ENCODE data around the gene EXD3.

EXD3 gene

DNA sequence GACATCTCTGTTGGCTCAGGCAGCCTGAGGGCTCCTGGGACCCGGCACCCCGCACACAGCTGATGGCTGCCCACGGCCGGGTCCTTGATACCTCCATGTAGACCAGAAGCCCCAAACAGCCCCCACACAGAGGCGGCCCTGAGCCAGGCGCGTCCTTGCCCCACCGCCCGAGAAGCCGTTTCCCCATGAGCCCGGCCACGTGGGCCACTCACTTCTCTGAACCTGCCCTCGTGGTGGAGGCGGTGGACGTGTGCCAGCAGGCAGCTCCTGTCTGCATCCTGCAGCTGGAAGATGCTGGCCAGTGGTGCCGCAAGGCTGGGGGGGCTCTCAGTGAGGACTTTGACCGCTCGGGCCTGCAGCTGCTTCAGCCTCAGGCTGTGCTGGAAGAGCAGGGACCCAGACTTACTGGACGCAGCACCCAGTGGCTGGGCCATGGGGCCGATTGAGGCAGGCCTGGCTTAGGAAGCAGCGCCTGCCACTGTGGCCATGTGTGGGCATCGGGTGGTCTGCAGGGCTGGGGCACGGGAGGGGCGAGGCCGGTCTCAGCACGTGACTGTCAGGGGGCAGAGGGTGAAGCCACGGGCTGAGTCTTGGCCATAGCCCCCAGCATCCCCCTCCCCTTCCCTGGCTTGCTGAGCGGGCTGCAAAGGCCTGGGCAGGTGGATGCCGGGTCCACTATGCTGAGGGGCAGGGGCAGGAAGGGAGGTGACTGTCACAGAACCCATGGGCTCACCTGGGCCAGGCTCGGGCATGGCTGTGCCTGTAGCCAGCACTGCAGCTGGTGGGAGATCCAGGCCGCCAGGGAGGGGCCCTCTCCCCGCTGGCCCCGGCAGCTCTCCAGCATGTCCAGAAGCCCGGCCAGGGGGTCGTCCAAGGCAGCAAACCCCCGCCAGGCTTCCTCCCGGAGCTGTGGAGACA, 50.0 kb downstream of the EXD3 start:
- DNase-seq, result no peak
- in situ Hi-C loops (cut with MboI; ENCODE audit: low pct_unique_long_range_greater_than_20kb, low sequenced_read_pairs), result no loop called here

DNA sequence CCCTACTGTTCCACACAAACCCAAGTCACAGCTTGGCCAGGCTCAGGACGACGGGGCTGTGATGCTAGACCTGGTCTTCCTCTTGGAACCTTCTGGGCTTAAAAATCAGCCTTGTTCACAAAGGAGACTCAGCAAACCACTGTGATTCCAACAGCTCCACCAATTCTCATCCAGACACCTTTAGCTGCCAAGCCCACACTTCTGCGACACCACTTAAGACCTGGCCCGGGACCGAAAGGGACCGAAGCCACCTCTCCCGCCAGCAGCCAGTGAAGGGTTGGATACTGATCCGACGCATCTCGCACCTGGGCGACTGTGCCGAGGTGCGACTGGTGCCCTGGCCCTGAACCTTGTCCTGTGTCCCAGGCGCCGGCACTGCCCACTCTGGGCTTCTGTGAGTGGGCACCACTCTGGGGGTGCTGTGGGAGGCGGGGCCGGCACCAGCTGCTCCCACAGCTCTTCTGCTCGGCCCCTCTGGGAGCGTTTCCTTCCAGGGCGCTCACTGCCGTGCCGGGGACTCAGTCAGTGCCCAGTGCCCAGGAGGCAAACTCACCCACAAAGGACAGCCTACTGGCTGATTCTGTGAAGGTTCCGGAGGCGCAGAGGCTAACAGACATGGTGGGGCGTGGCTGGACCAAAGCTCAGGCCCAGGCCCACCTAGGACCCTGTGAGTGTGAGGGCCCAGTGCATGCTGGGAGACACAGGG, 50.9 kb downstream of the EXD3 start:
- no peak for DNase-seq

DNA sequence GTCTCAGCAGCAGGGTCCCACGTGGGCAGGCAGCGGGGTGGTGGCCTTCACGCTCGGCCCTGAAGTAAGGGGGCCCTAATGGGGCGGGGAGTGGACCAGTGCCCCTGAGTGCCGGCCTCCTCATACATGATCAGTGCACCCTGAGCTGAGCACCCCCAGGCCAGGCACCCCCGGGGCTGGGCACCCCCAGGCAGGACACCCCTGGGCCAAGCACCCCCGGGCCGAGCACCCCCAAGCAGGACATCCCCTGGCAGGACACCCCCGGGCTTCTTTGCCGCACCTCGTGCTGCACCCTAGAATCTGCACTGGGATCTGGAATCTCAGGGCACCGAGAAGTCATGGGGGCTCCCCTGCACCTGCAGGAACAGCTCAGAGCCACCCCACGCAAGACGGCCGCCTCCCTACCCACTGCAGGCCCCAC, 51.4 kb downstream of the EXD3 start:
- in situ Hi-C loops (cut with MboI; ENCODE audit: low pct_unique_long_range_greater_than_20kb, low sequenced_read_pairs), result no loop called here
- no peak for DNase-seq

More for the DNA sequence above, 50.9 kb downstream of the EXD3 start:
- in situ Hi-C loops (cut with MboI; ENCODE audit: low pct_unique_long_range_greater_than_20kb, low sequenced_read_pairs), result no loop called here

- DNase-seq, result no peak
- in situ Hi-C loops (cut with MboI; ENCODE audit: low pct_unique_long_range_greater_than_20kb, low sequenced_read_pairs), result no loop called here
These were observed 52.0 kb downstream of the EXD3 start for GRCh38 chr9:137370865-137371520.

DNA sequence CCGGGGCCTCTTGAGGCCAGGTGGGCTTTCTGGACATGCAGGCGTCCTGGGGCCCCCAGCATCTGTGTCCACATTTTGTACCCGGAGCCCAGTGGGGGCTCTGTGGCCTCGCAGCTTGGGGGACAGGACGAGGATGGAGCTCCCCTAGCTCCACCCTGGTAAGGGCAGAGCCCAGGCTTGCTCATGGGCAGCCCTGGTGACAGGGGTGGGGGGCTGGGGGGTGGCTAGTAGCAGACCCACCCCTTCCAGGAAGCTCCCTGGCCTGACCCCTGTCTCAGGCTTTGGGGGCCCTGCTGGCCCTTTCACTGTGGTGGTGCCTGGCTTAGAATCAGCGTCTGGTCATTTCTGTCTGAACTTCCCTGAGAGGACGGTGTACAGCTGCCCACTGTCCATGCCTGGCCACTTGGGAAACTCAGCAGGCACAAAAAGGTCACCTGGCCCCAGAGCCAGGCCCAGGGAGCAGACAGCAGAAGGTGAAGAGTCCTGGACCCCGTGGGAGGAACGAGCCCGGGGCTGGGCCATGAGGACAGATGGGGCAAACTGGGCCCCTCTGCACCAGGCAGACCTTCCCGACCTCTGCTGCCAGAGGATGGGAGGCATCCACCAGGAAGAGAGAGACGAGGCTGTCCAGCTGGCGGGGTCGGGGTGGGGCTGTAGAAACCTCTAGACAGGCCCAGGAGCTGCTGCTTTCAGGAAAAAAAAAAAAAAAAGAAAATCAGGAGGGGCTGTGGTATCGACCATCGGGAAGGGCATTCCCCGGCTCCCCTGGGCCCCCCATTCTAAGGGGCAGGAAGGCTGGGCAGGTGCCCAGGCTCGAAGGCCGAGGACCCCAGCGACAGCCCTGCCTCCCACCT, 52.8 kb downstream of the EXD3 start:
- in situ Hi-C loops (cut with MboI; ENCODE audit: low pct_unique_long_range_greater_than_20kb, low sequenced_read_pairs), result no loop called here

DNA sequence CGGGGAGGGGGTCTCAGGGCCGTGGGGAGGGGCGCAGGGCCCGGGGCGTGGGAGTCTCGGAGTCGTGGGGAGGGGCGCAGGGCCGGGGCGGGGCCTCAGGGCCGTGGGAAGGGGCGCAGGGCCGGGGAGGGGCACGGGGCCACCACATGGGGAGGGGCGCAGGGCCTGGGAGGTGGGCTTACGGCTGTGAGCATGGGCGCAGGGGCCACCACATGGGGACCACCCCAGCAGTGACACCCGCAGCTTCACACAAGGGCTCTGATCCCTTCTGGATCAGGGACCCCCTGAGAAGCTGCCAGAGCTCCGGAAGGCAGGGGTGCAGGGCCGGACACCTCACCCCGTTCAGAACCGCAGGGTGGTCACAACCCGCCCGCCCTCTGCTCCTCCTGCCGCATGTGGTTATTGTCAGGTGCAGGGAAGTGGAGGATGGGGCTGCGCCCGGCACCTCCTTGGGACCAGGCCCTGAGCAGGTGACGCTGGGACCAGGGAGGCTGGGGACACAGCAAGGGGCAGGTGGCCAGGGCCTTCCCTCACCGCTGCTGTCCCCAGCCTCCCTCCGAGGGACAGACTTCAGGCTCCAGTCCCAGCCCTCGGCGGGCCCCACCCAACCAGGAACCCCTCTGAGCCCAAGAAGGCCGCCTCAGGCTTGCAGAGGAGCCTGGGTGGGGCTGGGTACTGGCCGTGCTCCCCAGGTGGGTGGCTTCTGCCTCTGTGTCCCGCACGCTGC, 53.7 kb downstream of the EXD3 start:
- in situ Hi-C loops (cut with MboI; ENCODE audit: low pct_unique_long_range_greater_than_20kb, low sequenced_read_pairs), result no loop called here
- DNase-seq, result no peak

More for the DNA sequence above, 52.8 kb downstream of the EXD3 start:
- no peak for DNase-seq

GRCh38 chr9:137368431-137369035, 54.4 kb downstream of the EXD3 start:
- no peak for DNase-seq
- in situ Hi-C loops (cut with MboI; ENCODE audit: low pct_unique_long_range_greater_than_20kb, low sequenced_read_pairs), result no loop called here

- in situ Hi-C loops (cut with MboI; ENCODE audit: low pct_unique_long_range_greater_than_20kb, low sequenced_read_pairs), result no loop called here
- DNase-seq, result no peak
These were observed 55.2 kb downstream of the EXD3 start for GRCh38 chr9:137367506-137368430.

GRCh38 chr9:137366891-137367381, 56.0 kb downstream of the EXD3 start:
- in situ Hi-C loops (cut with MboI; ENCODE audit: low pct_unique_long_range_greater_than_20kb, low sequenced_read_pairs), result no loop called here
- no peak for DNase-seq

GRCh38 chr9:137366445-137366810, 56.5 kb downstream of the EXD3 start:
- DNase-seq, result no peak
- in situ Hi-C loops (cut with MboI; ENCODE audit: low pct_unique_long_range_greater_than_20kb, low sequenced_read_pairs), result no loop called here

DNA sequence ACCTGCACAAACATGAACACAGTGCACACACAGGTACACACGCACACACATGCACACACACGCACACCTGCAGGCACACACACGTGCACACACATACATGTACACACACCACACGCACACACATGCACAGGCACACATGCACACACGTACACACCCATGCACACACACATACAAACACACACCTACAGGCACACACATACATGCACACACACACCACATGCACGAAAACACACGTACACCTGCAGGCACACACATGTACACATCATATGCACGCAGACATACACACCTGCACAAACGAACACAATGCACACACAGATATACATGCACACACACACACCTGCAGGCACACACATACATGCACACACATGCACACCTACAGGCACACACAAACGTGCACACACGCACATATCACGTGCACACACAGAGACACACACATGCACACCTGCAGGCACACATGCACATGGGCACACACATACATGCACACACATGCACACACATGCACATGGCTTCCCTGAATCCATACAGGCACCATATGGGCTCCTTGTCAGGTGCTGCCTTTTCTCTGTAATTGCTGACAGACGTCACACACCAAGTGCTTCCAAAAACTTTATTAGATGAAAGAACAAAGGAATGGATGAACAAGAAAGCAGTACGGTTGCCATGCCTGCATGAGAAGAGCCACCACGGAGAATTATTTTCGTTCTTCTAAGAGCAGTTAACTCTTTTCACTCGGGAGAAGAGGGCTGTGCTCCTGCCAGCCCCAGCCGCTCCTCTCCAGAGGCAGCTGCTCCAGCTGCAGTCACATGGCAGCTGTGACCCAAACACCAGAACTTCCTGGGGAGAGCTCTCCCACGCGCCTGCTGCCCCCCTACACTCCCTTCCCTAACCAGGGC, 57.2 kb downstream of the EXD3 start:
- in situ Hi-C loops (cut with MboI; ENCODE audit: low pct_unique_long_range_greater_than_20kb, low sequenced_read_pairs), result no loop called here
- DNase-seq, result no peak

DNA sequence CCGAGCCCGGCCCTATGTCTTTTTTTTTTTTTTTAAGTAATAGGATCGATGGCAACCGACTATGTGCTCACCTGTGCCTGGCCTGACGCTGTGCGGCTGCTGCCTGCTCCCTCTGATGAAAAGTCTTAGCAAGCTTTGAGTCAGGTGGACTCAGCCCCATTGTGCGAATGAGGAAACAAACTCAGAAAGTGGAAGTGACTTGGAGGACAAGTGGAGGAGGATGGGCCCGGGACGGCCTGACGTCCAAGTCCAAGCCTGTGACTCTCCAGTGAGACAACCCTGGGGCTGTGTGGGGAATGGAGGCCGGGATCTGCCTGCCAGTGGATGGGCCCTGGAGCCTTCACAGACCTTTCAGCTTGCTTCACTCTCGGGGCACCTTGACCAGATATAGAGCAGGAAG, 57.9 kb downstream of the EXD3 start:
- in situ Hi-C loops (cut with MboI; ENCODE audit: low pct_unique_long_range_greater_than_20kb, low sequenced_read_pairs), result no loop called here
- peak; percentile 47 for DNase-seq

- DNase-seq, result no peak
- in situ Hi-C loops (cut with MboI; ENCODE audit: low pct_unique_long_range_greater_than_20kb, low sequenced_read_pairs), result no loop called here
These were observed 63.1 kb downstream of the EXD3 start for GRCh38 chr9:137359850-137360249.

DNA sequence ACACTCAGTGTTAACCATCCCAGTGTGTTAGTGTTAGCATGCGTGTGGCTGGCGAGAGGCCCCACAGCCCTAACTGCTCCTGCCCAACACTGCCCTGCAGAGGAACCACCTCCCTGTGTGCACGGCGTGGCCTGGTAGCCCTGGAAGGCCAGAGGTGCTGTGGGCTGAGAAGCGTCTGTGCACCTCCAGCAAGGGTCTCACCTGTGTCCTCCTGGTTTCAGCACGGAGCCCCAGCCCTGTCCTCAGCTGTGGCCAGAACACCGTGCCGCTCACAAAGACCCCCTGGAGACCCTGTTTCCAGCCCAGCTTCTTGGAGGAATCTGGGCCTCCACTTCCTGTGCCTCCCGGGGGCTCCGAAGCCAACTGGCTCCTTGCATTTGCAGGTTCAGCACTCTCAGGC, 64.8 kb downstream of the EXD3 start:
- no peak for DNase-seq
- in situ Hi-C loops (cut with MboI; ENCODE audit: low pct_unique_long_range_greater_than_20kb, low sequenced_read_pairs), result no loop called here

- in situ Hi-C loops (cut with MboI; ENCODE audit: low pct_unique_long_range_greater_than_20kb, low sequenced_read_pairs), result no loop called here
- DNase-seq, result no peak
These were observed 65.8 kb downstream of the EXD3 start for GRCh38 chr9:137357166-137357565.

DNA sequence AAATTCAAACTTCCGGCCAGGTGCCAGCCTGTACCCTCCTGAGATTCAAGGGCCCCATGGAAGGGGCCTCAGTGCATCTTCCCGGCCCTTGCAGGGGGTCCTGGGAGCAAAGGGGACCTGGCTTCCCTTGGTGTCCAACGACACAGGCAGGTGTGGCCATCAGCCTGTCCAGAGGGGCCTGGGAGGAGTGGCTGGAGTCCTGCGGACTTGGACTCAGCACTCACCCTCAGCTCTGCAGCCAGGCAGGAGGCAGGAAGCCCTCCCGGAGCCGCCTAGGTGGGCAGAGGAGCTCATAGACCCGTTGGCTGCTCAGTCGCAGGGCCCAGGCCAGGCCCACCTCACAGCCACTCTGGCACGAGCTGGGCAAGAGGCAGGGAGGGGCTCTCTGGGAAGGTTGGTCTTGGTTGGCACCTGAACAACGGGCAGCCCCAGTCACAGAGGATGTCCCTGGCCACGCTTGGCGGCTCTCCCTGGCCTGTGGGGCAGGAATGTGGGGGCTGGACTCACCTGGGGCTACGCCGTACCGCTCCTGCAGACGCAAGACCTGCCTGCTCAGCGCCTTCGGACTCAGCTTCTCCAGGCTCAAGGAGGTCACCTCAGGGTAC, 67.1 kb downstream of the EXD3 start:
- in situ Hi-C loops (cut with MboI; ENCODE audit: low pct_unique_long_range_greater_than_20kb, low sequenced_read_pairs), result no loop called here
- DNase-seq, result no peak
